Calu3 (cell line): ENCODE results near the gene GPLD1. TPM values are rescaled to one million over a fixed set of nuclear protein-coding genes. Genes with fewer than 3 reads are reported as not detected.
A peak's percentile ranks its signal among the peaks of the same experiment; 100 is the strongest.
"Not testable (repeated sequence)": the region's sequence is repeated elsewhere in the genome, so short reads cannot be mapped to it uniquely, and the experiment has no call there.

Source experiments
- BruUV-seq: library from RNA; stranded (reverse); fragments of 400-500 nt; replicated peaks from 2 replicates; lab custom pipeline; 2021; lab: Mats Ljungman, UMichigan
- CTCF ChIA-PET: fragments of 300-600 bp; sonication (Branson Sonifier 250); formaldehyde crosslinking; loops from one replicate; lab custom pipeline; 2022; ENCODE audit warnings: antibody characterized with exemption; lab: Charles Lee
- DNase-seq: peaks from one replicate; pipeline ENCODE4 v3.0.0; 2022
- H3K27ac Mint-ChIP-seq: one replicate; pipeline ENCODE4 v1.8.0; 2022; ENCODE audit warnings: mixed read lengths; ENCODE audit not compliant: unreplicated experiment
- H3K27me3 Mint-ChIP-seq: one replicate; pipeline ENCODE4 v1.8.0; 2022; ENCODE audit warnings: mixed read lengths; ENCODE audit not compliant: unreplicated experiment
- H3K36me3 Mint-ChIP-seq: one replicate; pipeline ENCODE4 v1.8.0; 2022; ENCODE audit warnings: mild to moderate bottlenecking, moderate library complexity, mixed read lengths; ENCODE audit not compliant: insufficient read depth, unreplicated experiment
- H3K4me1 Mint-ChIP-seq: one replicate; pipeline ENCODE4 v1.8.0; 2022; ENCODE audit warnings: mild to moderate bottlenecking, low read depth, mixed read lengths; ENCODE audit not compliant: unreplicated experiment
- H3K4me3 Mint-ChIP-seq: one replicate; pipeline ENCODE4 v1.8.0; 2022; ENCODE audit warnings: mild to moderate bottlenecking, low read depth, moderate library complexity, mixed read lengths; ENCODE audit not compliant: unreplicated experiment
- H3K9me3 Mint-ChIP-seq: one replicate; pipeline ENCODE4 v1.8.0; 2022; ENCODE audit warnings: low read depth, mixed read lengths; ENCODE audit not compliant: unreplicated experiment
- CTCF ChIP-seq: fragments of 200-600 bp; IDR thresholded peaks from one replicate; pipeline ENCODE4 v1.8.0; 2022; ENCODE audit warnings: antibody characterized with exemption; ENCODE audit not compliant: unreplicated experiment
- intact Hi-C: fragments of 100-400 bp; cut with micrococcal nuclease; formaldehyde crosslinking; loops from one replicate; pipeline ENCODE4 v1.10.0; 2022; ENCODE audit not compliant: unreplicated experiment
- total RNA-seq: library from RNA; stranded (reverse); gene quantifications from 2 replicates; pipeline ENCODE4 v1.2.3, GENCODE V29; 2022

The GPLD1 gene
- total RNA-seq, 1 experiment from 2014 or later, result 3.5 TPM

GRCh38 chr6:24391208-24391607 lies 98.2 kb downstream of the GPLD1 start:
- no peak for TF ChIP-seq CTCF
- no peak for DNase-seq
- Mint-ChIP-seq H3K36me3 (peaks cover 11% of the 10 kb centered on the region), H3K4me3 (no peak overlapping the region), H3K27ac (no peak overlapping the region), H3K4me1 (peaks cover 22% of the 10 kb centered on the region), H3K9me3 (no peaks in the 10 kb centered on the region), H3K27me3 (no peaks in the 10 kb centered on the region)
- BruUV-seq, result no TSS peak
- CTCF ChIA-PET, result no interaction called here
- intact Hi-C loops, result no loop called here

GRCh38 chr6:24387818-24388217 lies 101.6 kb downstream of the GPLD1 start:
- DNase-seq, result no peak
- Mint-ChIP-seq H3K36me3 (peaks cover 31% of the 10 kb centered on the region), H3K27ac (peak overlapping the region; percentile 45), H3K4me1 (peaks cover 47% of the 10 kb centered on the region), H3K9me3 (peaks cover 3% of the 10 kb centered on the region), H3K4me3 (no peak overlapping the region), H3K27me3 (no peaks in the 10 kb centered on the region)
- no peak for TF ChIP-seq CTCF
- CTCF ChIA-PET, result interaction anchor here (0.7 to 5.4 kb wide), 4 partner anchors 15 to 113 kb away, joined by 3 to 121 read pairs (median 16); partner anchors contain the start of genes DCDC2 and MRS2
- BruUV-seq, result no TSS peak
- intact Hi-C loops, result loop anchor here (5.0 kb wide), 2 partner anchors 46 to 191 kb away; no protein-coding TSS in a partner anchor

- TF ChIP-seq CTCF, result no peak
- Mint-ChIP-seq H3K4me1 (peaks cover 66% of the 10 kb centered on the region), H3K36me3 (peaks cover 40% of the 10 kb centered on the region), H3K9me3 (peaks cover 3% of the 10 kb centered on the region), H3K4me3 (peak overlapping the region; percentile 3), H3K27ac (peak overlapping the region; percentile 72), H3K27me3 (no peaks in the 10 kb centered on the region)
- intact Hi-C loops, result loop anchor here (1.0 to 5.0 kb wide), 3 partner anchors 43 to 188 kb away; no protein-coding TSS in a partner anchor
- peak; percentile 60 for DNase-seq
- BruUV-seq, result no TSS peak
- CTCF ChIA-PET, result interaction anchor here (1.1 to 5.4 kb wide), 4 partner anchors 10 to 102 kb away, joined by 4 to 121 read pairs (median 6); no protein-coding TSS in a partner anchor
These were observed 103.7 kb downstream of the GPLD1 start for GRCh38 chr6:24385536-24386269.

GRCh38 chr6:24384369-24385130 lies 104.8 kb downstream of the GPLD1 start:
- DNase-seq, H3K4me3 Mint-ChIP-seq, BruUV-seq, H3K27me3 Mint-ChIP-seq, H3K9me3 Mint-ChIP-seq: not testable (repeated sequence)
- Mint-ChIP-seq H3K4me1 (peaks cover 66% of the 10 kb centered on the region), H3K27ac (peak overlapping the region; percentile 72), H3K36me3 (peaks cover 40% of the 10 kb centered on the region)
- CTCF ChIA-PET, result interaction anchor here (0.7 to 5.4 kb wide), 2 partner anchors 101 to 727 kb away, joined by 5 to 121 read pairs; no protein-coding TSS in a partner anchor
- intact Hi-C loops, result loop anchor here (1.0 to 5.0 kb wide), 3 partner anchors 42 to 187 kb away; no protein-coding TSS in a partner anchor

- peak; percentile 57 for DNase-seq
- H3K9me3 Mint-ChIP-seq, H3K27me3 Mint-ChIP-seq, BruUV-seq: not testable (repeated sequence)
- intact Hi-C loops, result loop anchor here (1.0 kb wide), 1 partner anchor 23 kb away; no protein-coding TSS in a partner anchor
- H3K27ac Mint-ChIP-seq, result peak overlapping the region; percentile 85
- CTCF ChIA-PET, result interaction anchor here (0.7 kb wide), 2 partner anchors 12 to 27 kb away, joined by 3 to 5 read pairs; no protein-coding TSS in a partner anchor
- peaks cover 29% of the 10 kb centered on the region for H3K36me3 Mint-ChIP-seq
- H3K4me3 Mint-ChIP-seq, result peak overlapping the region; percentile 35
- peaks cover 69% of the 10 kb centered on the region for H3K4me1 Mint-ChIP-seq
These were observed 106.4 kb downstream of the GPLD1 start for GRCh38 chr6:24382891-24383494.
